Keratinocyte (primary cell): Measurements from ENCODE around the gene ZNF710. TPM values are rescaled to one million over a fixed set of nuclear protein-coding genes. Genes with fewer than 3 reads are reported as not detected.

Source experiments
- DNase-seq: peaks from one replicate; pipeline ENCODE4 v3.0.0-alpha.2; 2011; ENCODE audit warnings: low read depth, missing footprints, low spot score
- FAIRE-seq: peaks from 2 replicates; lab custom pipeline; 2011; peaks lifted over from hg19 to GRCh38; lab: Jason Lieb, UNC
- H2AFZ ChIP-seq: 2 replicates; pipeline ENCODE4 v1.6.0; 2012; ENCODE audit warnings: low read length, control low read depth, inconsistent platforms; ENCODE audit not compliant: control insufficient read depth
- H3K27ac ChIP-seq: 2 replicates; pipeline ENCODE4 v1.5.1; 2011; ENCODE audit warnings: low read length; ENCODE audit not compliant: control insufficient read depth, insufficient read depth
- H3K27me3 ChIP-seq: 3 replicates; pipeline ENCODE4 v1.6.0; 2011; ENCODE audit warnings: low read length; ENCODE audit not compliant: control insufficient read depth, insufficient read depth; ENCODE audit errors: extremely low read depth
- H3K36me3 ChIP-seq, 2 experiments: 2 replicates in 1 of 2; 3 replicates in 1 of 2; pipeline ENCODE4 v1.5.1; 2011; ENCODE audit warnings: low read length in 2 of 2, mild to moderate bottlenecking in 1 of 2; ENCODE audit not compliant: control insufficient read depth in 2 of 2, insufficient read depth in 2 of 2; ENCODE audit errors: extremely low read depth in 1 of 2
- H3K4me1 ChIP-seq: 3 replicates; pipeline ENCODE4 v1.5.1; 2011; ENCODE audit warnings: low read length; ENCODE audit not compliant: control insufficient read depth, insufficient read depth; ENCODE audit errors: extremely low read depth
- H3K4me2 ChIP-seq: 3 replicates; pipeline ENCODE4 v1.6.0; 2011; ENCODE audit warnings: low read depth, low read length; ENCODE audit not compliant: control insufficient read depth, insufficient read depth; ENCODE audit errors: extremely low read depth
- H3K4me3 ChIP-seq, 3 experiments: fragments of 200-600 bp in 1 of 3; sonication (generic) in 1 of 3; 2 replicates in 2 of 3; 3 replicates in 1 of 3; pipeline ENCODE4 v1.5.1; 2011 to 2016; ENCODE audit warnings: low read length in 3 of 3, mild to moderate bottlenecking in 3 of 3, control low read depth in 2 of 3, inconsistent platforms in 1 of 3, low read depth in 1 of 3, mixed read lengths in 1 of 3, mixed run types in 1 of 3, moderate library complexity in 1 of 3; ENCODE audit not compliant: control insufficient read depth in 2 of 3, insufficient read depth in 2 of 3; ENCODE audit errors: extremely low read depth in 1 of 3
- H3K79me2 ChIP-seq: 2 replicates; pipeline ENCODE4 v1.6.0; 2012; ENCODE audit warnings: low read length; ENCODE audit not compliant: control insufficient read depth, insufficient read depth
- H3K9ac ChIP-seq: 3 replicates; pipeline ENCODE4 v1.6.0; 2011; ENCODE audit warnings: low read length; ENCODE audit not compliant: control insufficient read depth, insufficient read depth; ENCODE audit errors: extremely low read depth
- H3K9me1 ChIP-seq: 3 replicates; pipeline ENCODE4 v1.6.0; 2011; ENCODE audit warnings: low read length; ENCODE audit not compliant: control insufficient read depth, insufficient read depth; ENCODE audit errors: extremely low read depth
- H3K9me3 ChIP-seq: 2 replicates; pipeline ENCODE4 v1.5.1; 2012; ENCODE audit warnings: low read depth, low read length; ENCODE audit not compliant: control insufficient read depth
- H4K20me1 ChIP-seq: 3 replicates; pipeline ENCODE4 v1.6.0; 2011; ENCODE audit warnings: low read length; ENCODE audit not compliant: control insufficient read depth, insufficient read depth; ENCODE audit errors: extremely low read depth
- CTCF ChIP-seq, 3 experiments: IDR thresholded peaks in 1 of 3; conservative IDR thresholded peaks in 1 of 3; optimal IDR thresholded peaks in 1 of 3; 2 replicates in 2 of 3; 3 replicates in 1 of 3; pipeline versions ENCODE3 to v1.5.1; 2011; ENCODE audit warnings: low read length in 3 of 3, mild to moderate bottlenecking in 3 of 3, moderate library complexity in 2 of 3, control low read depth in 1 of 3, inconsistent platforms in 1 of 3; ENCODE audit not compliant: insufficient read depth in 2 of 3; ENCODE audit errors: extremely low read depth in 1 of 3
- EZH2 ChIP-seq: IDR thresholded peaks from one replicate; pipeline ENCODE4 v1.6.1; 2012; ENCODE audit warnings: inconsistent platforms, mild to moderate bottlenecking, low read length, moderate library complexity
- dilution Hi-C: fragments of 300-500 bp; cut with MboI; formaldehyde crosslinking; loops from one replicate; pipeline ENCODE4 v1.7.0; 2020; ENCODE audit warnings: low sequenced_read_pairs; ENCODE audit not compliant: extremely low pct_ligation_motif_present
- polyA plus RNA-seq, 5 experiments: library from polyadenylated mRNA; depleted of rRNA in 3 of 5; stranded (reverse) in 3 of 5; stranded (forward) in 1 of 5; unstranded in 1 of 5; fragments of >200 nt; gene quantifications; 1 replicate in 1 of 5; 2 replicates in 3 of 5; 3 replicates in 1 of 5; pipeline versions ENCODE4 v1.2.1 to v1.2.3, GENCODE V29; 2011 to 2012; ENCODE audit warnings: missing spikeins in 2 of 5, low read depth in 1 of 5, low replicate concordance in 1 of 5

ZNF710 gene
- polyA plus RNA-seq, 1 donor (not counting 4 experiments of a cell fraction or from before 2014, with no cell fraction given), result 4.5 TPM

GRCh38 chr15:89982315-89983055 lies 18.6 kb upstream of the ZNF710 start:
- H3K9me1 ChIP-seq, result no peaks in the 10 kb centered on the region

GRCh38 chr15:89984001-89984400 lies 17.1 kb upstream of the ZNF710 start:
- FAIRE-seq, result no peak
- TF ChIP-seq CTCF (optimal IDR thresholded peaks at IDR 0.05 in 1 of 3, IDR thresholded peaks at IDR 0.05 in 1 of 3, conservative IDR thresholded peaks at IDR 0.05 in 1 of 3; ENCODE audit: extremely low read depth in 1 of 3, insufficient read depth in 2 of 3, low read length in 3 of 3), result no peak
- TF ChIP-seq EZH2, result no peak
- Histone ChIP-seq H3K79me2 (no peaks in the 10 kb centered on the region), H3K4me2 (no peak overlapping the region), H3K9me3 (no peaks in the 10 kb centered on the region), H3K36me3 (no peaks in the 10 kb centered on the region), H3K27ac (no peak overlapping the region), H3K4me1 (no peaks in the 10 kb centered on the region), H3K4me3 (no peak overlapping the region), H3K9me1 (no peaks in the 10 kb centered on the region), H2AFZ (no peak overlapping the region), H4K20me1 (no peaks in the 10 kb centered on the region), H3K9ac (no peak overlapping the region), H3K27me3 (no peaks in the 10 kb centered on the region)
- DNase-seq, result no peak
- dilution Hi-C loops, result no loop called here

More at GRCh38 chr15:89982315-89983055, 18.6 kb upstream of the ZNF710 start:
- DNase-seq, result no peak
- dilution Hi-C loops, result no loop called here
- no peaks in the 10 kb centered on the region for H3K36me3 ChIP-seq
- no peak overlapping the region for H3K4me3 ChIP-seq
- no peak overlapping the region for H3K4me2 ChIP-seq
- no peak for TF ChIP-seq CTCF (optimal IDR thresholded peaks at IDR 0.05 in 1 of 3, IDR thresholded peaks at IDR 0.05 in 1 of 3, conservative IDR thresholded peaks at IDR 0.05 in 1 of 3; ENCODE audit: extremely low read depth in 1 of 3, insufficient read depth in 2 of 3, low read length in 3 of 3)
- TF ChIP-seq EZH2, result no peak
- H3K4me1 ChIP-seq, result no peaks in the 10 kb centered on the region
- no peaks in the 10 kb centered on the region for H3K9me3 ChIP-seq
- H3K79me2 ChIP-seq, result no peaks in the 10 kb centered on the region
- no peaks in the 10 kb centered on the region for H3K27me3 ChIP-seq
- FAIRE-seq, result no peak
- H3K27ac ChIP-seq, result no peak overlapping the region
- H2AFZ ChIP-seq, result no peak overlapping the region
- no peaks in the 10 kb centered on the region for H4K20me1 ChIP-seq
- no peak overlapping the region for H3K9ac ChIP-seq
